ENCODE data around the gene PSEN2.

PSEN2 gene

DNA sequence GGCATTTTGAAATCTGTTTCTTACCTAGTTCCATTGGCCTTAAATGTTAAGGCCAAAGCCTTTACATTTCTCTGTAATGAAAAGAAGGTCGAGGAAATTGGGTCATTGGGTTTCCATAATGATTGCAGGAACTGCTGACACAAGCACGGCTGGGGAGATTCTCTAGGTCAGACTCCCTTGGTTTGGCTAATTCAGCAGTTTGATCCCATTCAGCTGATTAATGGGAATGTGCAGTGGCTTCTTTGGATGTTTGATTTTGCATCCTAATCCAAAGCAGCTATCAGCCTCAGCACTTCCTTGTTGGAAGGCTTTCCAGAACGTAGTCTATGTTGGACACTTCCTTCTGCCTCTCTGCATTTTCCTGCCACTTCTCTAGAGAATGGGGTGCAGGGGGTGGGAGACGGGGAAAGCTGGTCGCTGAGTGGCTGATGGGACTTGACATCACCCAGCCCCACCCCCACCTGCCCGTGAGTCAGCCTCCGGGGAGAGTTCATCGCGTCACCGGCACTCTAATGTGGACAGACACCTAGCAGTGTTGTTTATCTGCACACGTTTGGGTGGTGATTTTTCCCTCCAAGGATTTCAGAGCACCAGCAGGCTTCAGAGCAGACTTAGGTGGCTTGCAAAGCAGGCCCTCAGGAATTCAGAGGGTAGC lies 5.4 kb downstream of the PSEN2 start:
- Mint-ChIP-seq H3K4me1 (peaks cover 59% of the 10 kb centered on the region), H3K27ac (no peak overlapping the region), H3K4me3 (no peak overlapping the region), H3K36me3 (ENCODE audit: low read depth) (peaks cover 1% of the 10 kb centered on the region), H3K27me3 (ENCODE audit: low read depth, poor library complexity) (no peaks in the 10 kb centered on the region), H3K9me3 (no peaks in the 10 kb centered on the region)
- no peak for DNase-seq
- TF ChIP-seq, protein P1, sequence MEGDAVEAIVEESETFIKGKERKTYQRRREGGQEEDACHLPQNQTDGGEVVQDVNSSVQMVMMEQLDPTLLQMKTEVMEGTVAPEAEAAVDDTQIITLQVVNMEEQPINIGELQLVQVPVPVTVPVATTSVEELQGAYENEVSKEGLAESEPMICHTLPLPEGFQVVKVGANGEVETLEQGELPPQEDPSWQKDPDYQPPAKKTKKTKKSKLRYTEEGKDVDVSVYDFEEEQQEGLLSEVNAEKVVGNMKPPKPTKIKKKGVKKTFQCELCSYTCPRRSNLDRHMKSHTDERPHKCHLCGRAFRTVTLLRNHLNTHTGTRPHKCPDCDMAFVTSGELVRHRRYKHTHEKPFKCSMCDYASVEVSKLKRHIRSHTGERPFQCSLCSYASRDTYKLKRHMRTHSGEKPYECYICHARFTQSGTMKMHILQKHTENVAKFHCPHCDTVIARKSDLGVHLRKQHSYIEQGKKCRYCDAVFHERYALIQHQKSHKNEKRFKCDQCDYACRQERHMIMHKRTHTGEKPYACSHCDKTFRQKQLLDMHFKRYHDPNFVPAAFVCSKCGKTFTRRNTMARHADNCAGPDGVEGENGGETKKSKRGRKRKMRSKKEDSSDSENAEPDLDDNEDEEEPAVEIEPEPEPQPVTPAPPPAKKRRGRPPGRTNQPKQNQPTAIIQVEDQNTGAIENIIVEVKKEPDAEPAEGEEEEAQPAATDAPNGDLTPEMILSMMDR (IDR thresholded peaks at IDR 0.05) = no peak

DNA sequence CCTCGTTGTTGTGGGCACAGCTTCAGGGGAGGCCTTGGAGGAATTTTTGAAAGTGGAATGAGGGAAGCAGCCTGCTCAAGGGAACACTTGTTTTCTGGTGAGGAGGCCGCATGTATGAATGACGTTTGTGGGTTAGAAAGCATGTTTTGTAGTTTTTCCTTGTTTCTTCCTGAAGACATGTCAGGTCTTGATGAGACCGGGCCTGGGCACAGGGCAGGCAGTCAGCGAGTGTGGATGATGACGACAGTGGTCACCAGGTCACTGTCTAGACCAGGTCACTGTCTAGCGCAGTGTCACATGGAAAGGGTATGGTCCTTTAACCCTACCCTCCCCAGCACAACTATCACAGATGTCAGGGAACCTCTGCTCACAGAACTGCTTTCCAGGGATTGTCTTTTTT lies 7.3 kb downstream of the PSEN2 start:
- TF ChIP-seq, protein P1 (IDR thresholded peaks at IDR 0.05) = no peak
- H3K27ac Mint-ChIP-seq = no peak overlapping the region
- no peak for DNase-seq
- H3K36me3 Mint-ChIP-seq (ENCODE audit: low read depth) = peaks cover 10% of the 10 kb centered on the region
- H3K9me3 Mint-ChIP-seq = no peaks in the 10 kb centered on the region
- H3K4me3 Mint-ChIP-seq = no peak overlapping the region
- peaks cover 3% of the 10 kb centered on the region for H3K27me3 Mint-ChIP-seq (ENCODE audit: low read depth, poor library complexity)
- peaks cover 52% of the 10 kb centered on the region for H3K4me1 Mint-ChIP-seq

DNA sequence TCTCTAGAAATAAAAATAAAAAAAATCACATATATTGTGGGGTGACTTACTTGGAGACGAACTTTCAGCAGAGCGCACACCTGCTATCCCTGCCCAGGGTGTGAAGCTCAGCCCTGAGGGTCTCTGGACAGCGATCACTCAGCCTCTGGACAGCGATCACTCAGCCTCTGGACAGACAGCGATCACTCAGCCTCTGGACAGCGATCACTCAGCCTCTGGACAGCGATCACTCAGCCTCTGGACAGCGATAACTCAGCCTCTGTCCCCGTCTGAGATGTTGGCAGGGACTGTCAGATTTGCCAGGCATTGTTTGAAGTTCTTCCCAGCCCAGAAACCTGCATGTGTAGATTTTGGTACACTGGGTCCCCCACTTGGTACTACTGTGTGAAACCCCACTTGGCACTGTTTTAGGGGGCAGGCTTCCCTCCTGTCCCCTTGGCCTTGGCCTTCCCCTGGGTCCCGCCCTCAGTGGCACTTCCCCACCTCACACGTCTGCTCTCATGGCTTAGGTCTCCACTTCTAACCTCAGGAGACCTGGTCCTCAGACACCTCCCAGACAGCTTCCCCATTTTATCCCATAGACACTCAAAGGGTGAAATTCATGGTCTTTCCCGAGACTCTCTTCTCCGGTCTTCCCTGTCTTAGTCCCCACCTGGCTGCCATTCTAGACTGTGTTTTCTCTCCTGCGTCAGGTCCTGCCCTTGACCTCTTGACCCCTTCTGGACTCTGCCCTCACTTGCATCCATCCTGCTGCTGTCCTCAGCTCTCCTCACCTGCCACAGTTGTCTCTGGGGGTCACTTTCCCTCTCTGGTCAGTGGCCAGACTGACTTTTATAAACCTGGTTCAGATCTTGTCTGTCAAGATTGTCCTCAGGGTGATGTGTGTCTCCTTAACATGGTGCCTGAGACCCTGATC lies 10.2 kb downstream of the PSEN2 start:
- DNase-seq = no peak
- peaks cover 6% of the 10 kb centered on the region for H3K27me3 Mint-ChIP-seq (ENCODE audit: low read depth, poor library complexity)
- peaks cover 46% of the 10 kb centered on the region for H3K4me1 Mint-ChIP-seq
- TF ChIP-seq, protein P1 (IDR thresholded peaks at IDR 0.05) = no peak
- no peak overlapping the region for H3K27ac Mint-ChIP-seq
- no peaks in the 10 kb centered on the region for H3K9me3 Mint-ChIP-seq
- H3K36me3 Mint-ChIP-seq (ENCODE audit: low read depth) = peaks cover 15% of the 10 kb centered on the region
- no peak overlapping the region for H3K4me3 Mint-ChIP-seq

DNA sequence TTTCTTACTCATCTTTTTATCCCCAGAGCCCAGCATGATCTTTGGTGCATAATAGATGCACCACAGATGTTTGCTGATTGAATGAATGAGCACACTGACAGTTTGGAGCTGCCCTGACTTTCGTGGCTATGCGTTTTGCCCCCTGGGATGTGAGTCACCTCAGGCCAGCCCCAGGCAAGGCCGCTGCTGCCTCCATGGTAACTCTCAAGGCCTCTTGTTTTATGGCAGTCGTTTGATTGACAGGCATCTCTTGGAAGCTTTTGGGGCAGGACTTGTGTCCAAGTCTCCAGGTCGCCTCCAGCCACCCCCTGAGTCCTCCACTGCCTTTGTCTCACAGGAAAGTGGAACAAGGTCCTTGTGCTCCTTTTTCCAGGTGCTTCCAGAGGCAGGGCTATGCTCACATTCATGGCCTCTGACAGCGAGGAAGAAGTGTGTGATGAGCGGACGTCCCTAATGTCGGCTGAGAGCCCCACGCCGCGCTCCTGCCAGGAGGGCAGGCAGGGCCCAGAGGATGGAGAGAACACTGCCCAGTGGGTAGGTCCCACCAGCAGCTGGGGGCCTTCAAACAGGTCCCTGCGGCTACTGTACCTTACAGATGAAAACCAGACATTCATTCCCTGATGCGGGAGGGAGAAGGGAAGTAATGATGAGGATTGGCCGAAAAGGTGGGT lies 11.2 kb downstream of the PSEN2 start:
- Mint-ChIP-seq H3K27ac (no peak overlapping the region), H3K4me3 (no peak overlapping the region)

DNA sequence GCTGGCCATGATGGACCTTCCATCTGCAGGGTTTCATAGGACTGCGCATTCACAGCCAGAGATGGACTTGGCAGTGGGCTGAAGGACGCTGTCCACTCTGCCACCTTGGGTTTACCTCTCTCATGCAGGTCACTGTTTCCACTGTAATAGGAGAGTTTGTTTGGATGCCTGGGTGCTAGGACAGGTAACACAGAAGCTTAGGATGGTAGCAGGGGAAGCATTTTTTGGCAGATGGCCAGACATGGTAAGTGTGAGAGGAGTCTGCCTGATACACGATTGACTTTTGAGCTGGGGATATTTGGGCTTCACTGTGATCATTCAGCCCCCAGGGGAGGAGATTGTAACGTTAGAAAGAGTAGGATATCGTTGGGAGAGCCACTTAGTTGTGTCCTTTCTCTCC lies 11.8 kb downstream of the PSEN2 start:
- Mint-ChIP-seq H3K27me3 (ENCODE audit: low read depth, poor library complexity) (peaks cover 9% of the 10 kb centered on the region), H3K4me1 (peaks cover 39% of the 10 kb centered on the region), H3K4me3 (no peak overlapping the region), H3K27ac (peak overlapping the region; percentile 69), H3K9me3 (no peaks in the 10 kb centered on the region), H3K36me3 (ENCODE audit: low read depth) (peaks cover 22% of the 10 kb centered on the region)
- DNase-seq = no peak
- TF ChIP-seq, protein P1 (IDR thresholded peaks at IDR 0.05) = no peak

More for the DNA sequence above, 11.2 kb downstream of the PSEN2 start:
- peaks cover 22% of the 10 kb centered on the region for H3K36me3 Mint-ChIP-seq (ENCODE audit: low read depth)
- peaks cover 43% of the 10 kb centered on the region for H3K4me1 Mint-ChIP-seq
- DNase-seq = no peak
- H3K9me3 Mint-ChIP-seq = no peaks in the 10 kb centered on the region
- TF ChIP-seq, protein P1 (IDR thresholded peaks at IDR 0.05) = no peak
- peaks cover 9% of the 10 kb centered on the region for H3K27me3 Mint-ChIP-seq (ENCODE audit: low read depth, poor library complexity)

Measured in nephron progenitor cell (in vitro differentiated cells).